NCI-H1930 (cell line): Measurements from ENCODE around the gene CNTNAP5.

ENCODE experiments used
- DNase-seq, 2 experiments: peaks; one replicate each; lab custom pipeline; 2025; lab: John Stamatoyannopoulos, UW

The CNTNAP5 gene

GRCh38 chr2:124625561-124625960 lies 600.5 kb downstream of the CNTNAP5 start:
- no peak for DNase-seq

DNA sequence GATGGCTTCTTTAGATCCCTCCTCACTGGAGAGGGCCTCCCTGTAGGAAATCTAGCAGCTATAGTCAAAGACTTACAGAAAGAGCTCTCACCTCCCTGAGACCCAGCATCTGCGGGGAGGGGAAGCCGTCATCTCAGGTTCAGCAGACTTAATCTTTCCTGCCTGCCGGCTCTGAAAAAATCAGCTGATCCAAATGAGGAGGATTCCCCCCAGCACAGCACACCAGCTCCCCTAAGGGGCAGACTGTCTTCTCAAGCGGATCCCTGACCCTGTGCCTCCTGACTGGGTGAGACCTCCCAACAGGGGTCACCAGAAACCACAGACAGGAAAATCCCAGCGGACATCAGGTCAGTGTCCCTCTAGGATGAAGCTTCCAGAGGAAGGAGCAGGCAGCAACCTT lies 601.9 kb downstream of the CNTNAP5 start:
- no peak for DNase-seq

DNA sequence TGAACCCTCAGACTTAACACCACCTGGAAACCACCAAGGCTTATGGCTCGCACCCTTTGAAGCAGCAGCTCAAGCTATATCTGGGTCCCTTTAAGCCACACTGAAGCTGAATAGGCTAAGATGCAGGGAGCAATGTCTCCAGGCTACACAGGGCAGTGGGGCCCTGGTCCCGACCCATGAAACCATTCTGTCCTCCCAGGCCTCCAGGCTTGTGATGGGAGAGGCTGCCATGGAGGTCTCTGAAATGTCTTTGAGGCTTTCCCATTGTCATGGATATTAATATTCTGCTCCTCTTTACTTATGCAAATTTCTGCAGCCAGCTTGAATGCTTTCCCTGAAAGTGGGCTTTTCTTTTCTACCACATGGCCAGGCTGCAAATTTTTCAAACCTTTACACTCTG lies 608.7 kb downstream of the CNTNAP5 start:
- no peak for DNase-seq

GRCh38 chr2:124639524-124639923 lies 614.4 kb downstream of the CNTNAP5 start:
- no peak for DNase-seq

- DNase-seq = no peak
Observed at GRCh38 chr2:124640221-124640750, 615.2 kb downstream of the CNTNAP5 start.

- DNase-seq = no peak
Observed at GRCh38 chr2:124646166-124646815, 621.2 kb downstream of the CNTNAP5 start.

GRCh38 chr2:124647245-124647644 lies 622.2 kb downstream of the CNTNAP5 start:
- DNase-seq = no peak

- DNase-seq = no peak
Observed at GRCh38 chr2:124647663-124648062, 622.6 kb downstream of the CNTNAP5 start.

DNA sequence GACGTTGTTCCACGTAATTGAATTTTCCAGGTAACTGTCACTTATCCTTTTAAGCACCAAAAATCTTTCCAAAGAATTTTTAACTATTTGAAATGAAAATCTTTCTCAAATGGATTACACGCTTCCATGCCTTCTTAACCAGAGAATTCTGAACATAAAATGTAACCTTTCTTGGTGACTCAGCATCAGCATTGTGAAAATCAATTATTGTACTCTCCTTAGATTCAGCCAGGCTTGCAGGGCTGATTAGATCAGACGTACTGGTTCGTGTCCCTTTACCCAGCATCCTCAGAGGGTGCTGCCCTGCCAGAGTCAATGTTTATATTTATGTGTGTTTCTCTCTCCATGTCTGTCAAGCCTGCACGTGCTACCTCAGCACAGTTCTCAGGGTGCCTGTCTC lies 623.9 kb downstream of the CNTNAP5 start:
- DNase-seq = no peak

DNA sequence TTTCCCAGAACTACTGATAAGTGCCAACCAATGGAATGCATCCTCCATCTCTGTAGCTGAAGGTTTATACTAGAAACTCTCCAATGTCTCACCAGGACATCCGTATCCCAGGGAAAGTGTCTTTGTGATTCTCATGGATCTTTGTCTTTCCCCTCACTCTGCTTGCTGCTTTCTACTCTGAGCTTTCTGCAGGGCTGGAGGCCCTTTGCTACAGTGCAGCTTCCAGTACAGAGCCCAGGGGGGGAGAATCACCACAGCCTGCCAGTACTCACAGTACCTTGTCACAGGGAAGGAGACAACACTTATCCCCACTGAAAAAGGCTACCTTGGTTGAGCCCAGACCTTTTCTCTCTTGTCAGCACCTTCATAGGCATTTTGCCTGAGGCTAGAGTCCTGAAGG lies 627.0 kb downstream of the CNTNAP5 start:
- no peak for DNase-seq

GRCh38 chr2:124658373-124658772 lies 633.3 kb downstream of the CNTNAP5 start:
- DNase-seq = no peak

GRCh38 chr2:124661558-124661957 lies 636.5 kb downstream of the CNTNAP5 start:
- no peak for DNase-seq

DNA sequence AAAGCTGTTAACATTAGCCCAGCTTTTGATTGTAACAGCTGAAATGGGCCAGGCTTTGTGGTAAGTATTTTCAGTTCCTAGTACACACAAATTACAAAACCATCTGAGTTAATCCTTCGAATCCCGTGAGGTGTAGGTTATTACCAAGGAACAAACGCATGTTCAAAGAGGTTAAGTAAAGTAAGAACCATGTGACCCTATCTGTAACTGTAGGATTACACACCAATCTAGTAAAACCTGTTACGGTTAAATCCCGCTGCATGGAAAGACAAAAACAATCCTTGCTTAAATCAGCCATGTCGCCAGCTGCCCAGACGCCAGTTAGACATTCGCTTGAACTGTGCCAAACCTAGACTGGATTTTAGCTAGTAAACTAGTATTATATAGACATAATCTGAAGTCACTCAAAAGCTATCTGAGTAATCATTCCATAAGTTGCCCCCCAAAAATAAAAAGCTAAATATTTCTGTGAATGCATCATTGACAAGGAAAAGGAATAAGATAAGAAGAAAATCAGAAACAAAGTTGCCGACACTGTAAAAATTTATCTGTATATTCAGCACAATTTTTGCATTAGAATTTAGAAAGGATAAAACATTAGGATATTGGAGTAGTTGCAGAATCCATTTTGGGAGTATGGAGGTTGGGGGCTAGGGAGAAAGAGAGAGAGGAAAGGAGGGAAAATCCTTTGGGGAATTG lies 638.0 kb downstream of the CNTNAP5 start:
- no peak for DNase-seq

DNA sequence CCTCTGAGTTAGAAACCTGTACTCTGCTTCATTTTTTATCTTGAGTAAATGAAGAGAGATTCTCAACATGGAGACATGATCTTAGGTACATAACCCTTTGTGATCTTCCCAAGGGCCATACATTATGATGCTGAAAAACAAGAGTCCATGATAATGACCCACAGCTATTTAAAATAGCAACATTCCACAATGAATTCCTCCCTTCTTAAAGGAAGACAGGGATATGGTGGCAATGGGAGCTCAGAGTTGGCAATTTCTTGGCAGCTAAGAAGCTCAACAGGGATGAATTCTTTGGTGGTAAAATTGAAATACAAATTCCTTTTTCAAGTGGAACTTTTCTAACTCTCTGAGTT lies 638.5 kb downstream of the CNTNAP5 start:
- DNase-seq = no peak

- no peak for DNase-seq
Observed at GRCh38 chr2:124664363-124664762, 639.3 kb downstream of the CNTNAP5 start.

GRCh38 chr2:124666976-124667375 lies 641.9 kb downstream of the CNTNAP5 start:
- DNase-seq = no peak

- no peak for DNase-seq
Observed at GRCh38 chr2:124668161-124668560, 643.1 kb downstream of the CNTNAP5 start.

DNA sequence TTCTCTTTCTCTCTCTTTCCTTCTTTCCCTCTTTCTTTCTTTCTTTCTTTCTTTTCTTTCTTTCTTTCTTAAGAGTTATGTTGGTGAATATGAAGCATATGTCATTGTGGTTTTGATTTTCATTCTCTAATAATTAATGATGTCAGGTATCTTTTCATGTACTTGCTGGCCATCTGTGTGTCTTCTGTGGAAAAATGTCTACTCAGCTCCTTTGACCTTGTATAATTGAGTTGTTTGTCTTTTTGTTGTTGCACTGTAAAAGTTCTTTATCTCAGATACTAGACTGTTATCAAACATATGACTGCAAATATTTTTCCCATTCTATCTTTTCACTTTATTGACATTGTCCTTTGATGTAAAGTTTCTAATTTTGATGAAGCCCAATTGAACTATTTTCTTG lies 645.1 kb downstream of the CNTNAP5 start:
- no peak for DNase-seq

- no peak for DNase-seq
Observed at GRCh38 chr2:124678043-124678442, 653.0 kb downstream of the CNTNAP5 start.

DNA sequence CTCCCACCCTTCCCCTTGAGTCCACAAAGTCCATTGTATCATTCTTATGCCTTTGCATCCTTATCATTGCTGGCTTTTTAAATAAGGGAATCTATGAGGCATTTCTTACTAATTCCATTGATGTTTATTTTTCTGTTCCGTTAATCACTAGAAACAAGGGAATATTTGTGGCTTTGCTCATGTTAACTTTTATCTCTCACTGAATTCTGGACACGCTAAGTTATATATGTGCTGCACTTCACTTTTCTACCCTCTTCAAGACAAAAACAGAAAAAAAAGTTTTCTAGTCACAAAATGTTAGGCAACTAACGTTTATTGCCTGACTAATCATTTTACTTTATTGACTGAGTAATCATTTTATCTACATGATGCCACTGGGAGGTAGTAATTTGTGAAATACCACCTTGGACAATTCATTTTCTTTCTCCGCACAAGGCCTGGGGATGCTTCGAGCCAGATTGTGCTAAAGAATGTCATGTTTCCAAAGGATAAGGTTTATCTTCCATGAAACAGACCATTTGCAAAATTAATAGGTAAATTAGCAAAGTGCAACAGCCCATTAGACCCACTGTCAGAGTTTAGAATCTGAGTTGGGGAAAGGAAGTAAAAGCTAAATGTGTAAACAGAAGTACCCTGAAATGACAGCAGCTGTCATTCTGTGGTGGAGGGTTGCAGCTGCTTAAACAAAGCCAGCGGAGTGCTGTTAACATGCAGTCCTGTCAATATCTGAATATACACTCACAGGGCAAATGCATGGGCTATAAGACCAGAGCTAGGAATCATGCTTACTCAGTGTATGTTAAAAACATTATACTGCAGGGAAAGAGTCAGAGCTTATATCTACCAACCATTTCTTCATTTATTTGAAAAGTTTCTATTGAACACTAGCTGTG lies 658.7 kb downstream of the CNTNAP5 start:
- peak; percentile 78 to 79 for DNase-seq

- no peak for DNase-seq
Observed at GRCh38 chr2:124689348-124689747, 664.3 kb downstream of the CNTNAP5 start.

- no peak for DNase-seq
Observed at GRCh38 chr2:124692216-124692615, 667.1 kb downstream of the CNTNAP5 start.

GRCh38 chr2:124692707-124693106 lies 667.6 kb downstream of the CNTNAP5 start:
- no peak for DNase-seq
